B cell (primary cell): ENCODE measurements around the gene NDFIP1. TPM values are rescaled to one million over a fixed set of nuclear protein-coding genes. Genes with fewer than 3 reads are reported as not detected.

ENCODE experiments used
- ATAC-seq: fragments of 200-7000 bp; cut with Tn5 transposase; one replicate; pipeline ENCODE4 v1.10.0; 2021; ENCODE audit warnings: low read depth, mild to moderate bottlenecking, moderate number of reproducible peaks, moderate library complexity
- CTCF ChIA-PET: fragments of 350-600 bp; sonication (Branson Sonifier 250); formaldehyde crosslinking; loops from one replicate; lab custom pipeline; 2021; ENCODE audit warnings: antibody characterized with exemption, inconsistent platforms; lab: Charles Lee
- POLR2A ChIA-PET: fragments of 350-600 bp; sonication (Branson Sonifier 250); formaldehyde crosslinking; loops from one replicate; lab custom pipeline; 2021; ENCODE audit warnings: antibody characterized with exemption; lab: Charles Lee
- DNase-seq: peaks from one replicate; pipeline ENCODE4 v3.0.0; 2013
- H2AFZ ChIP-seq: 2 replicates; pipeline ENCODE4 v1.6.1; 2012; ENCODE audit warnings: mild to moderate bottlenecking, low read depth, low read length; ENCODE audit not compliant: insufficient read depth, poor library complexity, severe bottlenecking
- H3K27ac ChIP-seq, 2 donors: 1 replicate in 1 of 2; 2 replicates in 1 of 2; pipeline ENCODE4 v1.5.1; 2012 to 2013; ENCODE audit warnings: low read length in 2 of 2, mild to moderate bottlenecking in 2 of 2, moderate library complexity in 1 of 2
- H3K27me3 ChIP-seq, 4 experiments: fragments of 200-600 bp in 1 of 4; sonication (generic) in 1 of 4; replicated peaks in 1 of 4; 1 replicate in 2 of 4; 2 replicates in 2 of 4; pipeline versions ENCODE4 v1.6.1 to v1.7.0; 2013 to 2016; ENCODE audit warnings: low read length in 3 of 4, mild to moderate bottlenecking in 2 of 4, mixed read lengths in 1 of 4, moderate library complexity in 1 of 4; ENCODE audit not compliant: insufficient read depth in 4 of 4, control insufficient read depth in 3 of 4; ENCODE audit errors: control extremely low read depth in 1 of 4
- H3K36me3 ChIP-seq, 2 experiments: replicated peaks in 1 of 2; 1 replicate in 1 of 2; 2 replicates in 1 of 2; pipeline versions ENCODE4 v1.6.1 to v1.7.1; 2013; ENCODE audit warnings: low read length in 1 of 2; ENCODE audit not compliant: insufficient read depth in 2 of 2, control insufficient read depth in 1 of 2; ENCODE audit errors: control extremely low read depth in 1 of 2, extremely low read depth in 1 of 2
- H3K4me1 ChIP-seq, 2 donors: fragments of 200-600 bp in 1 of 2; sonication (generic) in 1 of 2; 1 replicate in 1 of 2; 2 replicates in 1 of 2; pipeline versions ENCODE4 v1.5.1 to v1.6.1; 2013 to 2017; ENCODE audit warnings: low read length in 2 of 2; ENCODE audit not compliant: control insufficient read depth in 2 of 2, insufficient read depth in 2 of 2
- H3K4me2 ChIP-seq: replicated peaks from 2 replicates; pipeline ENCODE3; 2012; ENCODE audit warnings: mild to moderate bottlenecking, low read depth, low read length; ENCODE audit not compliant: poor library complexity, severe bottlenecking
- H3K4me3 ChIP-seq, 5 experiments: fragments of 200-600 bp in 1 of 5; sonication (generic) in 1 of 5; 1 replicate in 3 of 5; 2 replicates in 2 of 5; pipeline versions ENCODE4 v1.5.1 to v1.7.0; 2011 to 2016; ENCODE audit warnings: low read length in 4 of 5, mild to moderate bottlenecking in 4 of 5, low read depth in 2 of 5, control low read depth in 1 of 5, moderate library complexity in 1 of 5; ENCODE audit not compliant: insufficient read depth in 1 of 5; ENCODE audit errors: control extremely low read depth in 1 of 5, extremely low read depth in 1 of 5
- H3K79me2 ChIP-seq: fragments of 200-600 bp; sonication (generic); one replicate; pipeline ENCODE4 v1.6.0; 2016; ENCODE audit warnings: low read length; ENCODE audit not compliant: control insufficient read depth, insufficient read depth
- H3K9ac ChIP-seq: fragments of 200-600 bp; sonication (generic); 2 replicates; pipeline ENCODE4 v1.6.1; 2017; ENCODE audit warnings: mild to moderate bottlenecking, low read length, moderate library complexity
- H3K9me3 ChIP-seq, 3 donors: one replicate each; pipeline versions ENCODE4 v1.6.1 to v1.7.1; 2013; ENCODE audit warnings: low read length in 2 of 3; ENCODE audit not compliant: control insufficient read depth in 2 of 3, insufficient read depth in 1 of 3; ENCODE audit errors: control extremely low read depth in 1 of 3
- H4K20me1 ChIP-seq: 2 replicates; pipeline ENCODE4 v1.6.0; 2012; ENCODE audit warnings: mild to moderate bottlenecking, low read length; ENCODE audit not compliant: insufficient read depth, control insufficient read depth, poor library complexity, severe bottlenecking
- H3K27ac Mint-ChIP-seq: one replicate; pipeline ENCODE4 v1.8.0; 2021; ENCODE audit warnings: mixed read lengths
- H3K27me3 Mint-ChIP-seq: one replicate; pipeline ENCODE4 v1.8.0; 2021; ENCODE audit warnings: mixed read lengths
- H3K4me1 Mint-ChIP-seq: one replicate; pipeline ENCODE4 v1.8.0; 2021; ENCODE audit warnings: mixed read lengths
- H3K4me3 Mint-ChIP-seq: one replicate; pipeline ENCODE4 v1.8.0; 2021; ENCODE audit warnings: mixed read lengths
- H3K9me3 Mint-ChIP-seq: one replicate; pipeline ENCODE4 v1.8.0; 2022; ENCODE audit warnings: mixed read lengths; ENCODE audit not compliant: insufficient read depth
- EZH2 ChIP-seq: IDR thresholded peaks from 2 replicates; pipeline ENCODE4 v1.6.1; 2012; ENCODE audit warnings: borderline replicate concordance, low read depth, mild to moderate bottlenecking, moderate library complexity, low read length; ENCODE audit not compliant: insufficient read depth, poor library complexity, severe bottlenecking
- WGBS: methylation state at CpG from one replicate; pipeline ENCODE4 v1.1.5; 2013; ENCODE audit warnings: missing lambda C conversion rate; ENCODE audit not compliant: insufficient coverage; 5-methylcytosine and 5-hydroxymethylcytosine counted together
- intact Hi-C: fragments of 100-400 bp; cut with micrococcal nuclease; formaldehyde crosslinking; loops from one replicate; pipeline ENCODE4 v1.10.0; 2022
- polyA plus RNA-seq: library from polyadenylated mRNA; depleted of rRNA; stranded (reverse); fragments of >200 nt; gene quantifications from 2 replicates; pipeline ENCODE4 v1.2.3, GENCODE V29; 2012
- total RNA-seq, 2 donors: library from RNA; stranded (reverse); fragments of 120-200 nt in 1 of 2; gene quantifications; 1 replicate in 1 of 2; 2 replicates in 1 of 2; pipeline versions ENCODE4 v1.2.3 to v1.2.4, GENCODE V29; 2013 to 2022
- TF ChIP-seq, protein P1 (sequence below): fragments of 200-600 bp; IDR thresholded peaks from one replicate; pipeline ENCODE4 v1.8.0; 2022; ENCODE audit warnings: antibody characterized with exemption, mild to moderate bottlenecking

NDFIP1 gene
- total and polyA plus RNA-seq, 2 donors (not counting 1 experiment from before 2014, with no cell fraction given), result 10.6 to 34.6 TPM

- H3K9me3 ChIP-seq, result no peaks in the 10 kb centered on the region
- no peaks in the 10 kb centered on the region for H3K27me3 ChIP-seq
- H3K36me3 ChIP-seq, result no peaks in the 10 kb centered on the region
- TF ChIP-seq, protein P1, sequence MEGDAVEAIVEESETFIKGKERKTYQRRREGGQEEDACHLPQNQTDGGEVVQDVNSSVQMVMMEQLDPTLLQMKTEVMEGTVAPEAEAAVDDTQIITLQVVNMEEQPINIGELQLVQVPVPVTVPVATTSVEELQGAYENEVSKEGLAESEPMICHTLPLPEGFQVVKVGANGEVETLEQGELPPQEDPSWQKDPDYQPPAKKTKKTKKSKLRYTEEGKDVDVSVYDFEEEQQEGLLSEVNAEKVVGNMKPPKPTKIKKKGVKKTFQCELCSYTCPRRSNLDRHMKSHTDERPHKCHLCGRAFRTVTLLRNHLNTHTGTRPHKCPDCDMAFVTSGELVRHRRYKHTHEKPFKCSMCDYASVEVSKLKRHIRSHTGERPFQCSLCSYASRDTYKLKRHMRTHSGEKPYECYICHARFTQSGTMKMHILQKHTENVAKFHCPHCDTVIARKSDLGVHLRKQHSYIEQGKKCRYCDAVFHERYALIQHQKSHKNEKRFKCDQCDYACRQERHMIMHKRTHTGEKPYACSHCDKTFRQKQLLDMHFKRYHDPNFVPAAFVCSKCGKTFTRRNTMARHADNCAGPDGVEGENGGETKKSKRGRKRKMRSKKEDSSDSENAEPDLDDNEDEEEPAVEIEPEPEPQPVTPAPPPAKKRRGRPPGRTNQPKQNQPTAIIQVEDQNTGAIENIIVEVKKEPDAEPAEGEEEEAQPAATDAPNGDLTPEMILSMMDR, result no peak
- no peak for TF ChIP-seq EZH2
- H3K27ac Mint-ChIP-seq, result no peak overlapping the region
- 90% methylated on average over 7 of the region's 7 CpGs for WGBS
- POLR2A ChIA-PET, result no interaction called here
- no peaks in the 10 kb centered on the region for H3K4me1 Mint-ChIP-seq
- H3K9me3 Mint-ChIP-seq, result no peaks in the 10 kb centered on the region
- ATAC-seq, result no peak
- intact Hi-C loops, result no loop called here
- H2AFZ ChIP-seq, result no peak overlapping the region
- H3K4me1 ChIP-seq, result no peaks in the 10 kb centered on the region
- H3K4me3 Mint-ChIP-seq, result no peak overlapping the region
- no peaks in the 10 kb centered on the region for H4K20me1 ChIP-seq
- peaks cover 26% of the 10 kb centered on the region for H3K27me3 Mint-ChIP-seq
- H3K4me3 ChIP-seq, result no peak overlapping the region
- no peak overlapping the region for H3K27ac ChIP-seq
- no peaks in the 10 kb centered on the region for H3K79me2 ChIP-seq
- DNase-seq, result no peak
- CTCF ChIA-PET, result no interaction called here
- no peak overlapping the region for H3K9ac ChIP-seq
- no peak overlapping the region for H3K4me2 ChIP-seq
Observed at GRCh38 chr5:142080248-142080647, 28.3 kb upstream of the NDFIP1 start.

DNA sequence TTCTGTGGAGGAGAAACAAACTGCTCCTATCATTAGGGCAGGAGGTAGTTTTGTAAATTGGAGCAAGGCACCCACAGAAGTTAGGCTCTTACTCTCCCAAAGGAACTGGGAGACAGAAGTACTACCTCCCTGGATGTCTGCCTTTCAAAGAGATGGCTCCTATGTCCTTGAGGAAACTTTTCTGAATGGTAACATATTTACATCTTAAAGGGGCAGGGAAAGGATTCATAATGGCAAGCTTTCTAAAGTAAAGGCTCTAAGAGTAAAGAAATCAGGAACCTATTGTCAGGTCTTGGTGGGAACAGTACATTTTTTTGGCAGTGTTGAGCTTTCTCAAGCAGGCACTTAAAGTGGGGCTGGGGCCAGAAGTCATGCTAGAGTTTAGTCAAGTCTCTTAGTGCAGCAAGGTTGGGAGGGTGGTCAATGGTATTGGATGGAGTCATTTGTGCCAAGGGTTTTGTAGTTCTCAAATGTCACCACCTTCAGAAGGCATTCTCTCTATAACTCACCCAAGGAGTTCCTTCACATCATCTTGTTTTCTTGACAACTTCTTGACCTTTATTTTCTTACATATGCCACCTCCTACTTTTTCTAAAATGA, 26.3 kb upstream of the NDFIP1 start:
- no peak overlapping the region for H3K4me3 Mint-ChIP-seq
- Histone ChIP-seq H3K4me1 (no peaks in the 10 kb centered on the region), H3K4me3 (no peak overlapping the region), H3K4me2 (no peak overlapping the region), H2AFZ (no peak overlapping the region), H3K27me3 (peaks cover 0 to 3% (median 0%) of the 10 kb centered on the region in 4 experiments), H3K9me3 (no peaks in the 10 kb centered on the region), H3K9ac (no peak overlapping the region), H4K20me1 (no peaks in the 10 kb centered on the region), H3K79me2 (no peaks in the 10 kb centered on the region), H3K36me3 (no peaks in the 10 kb centered on the region), H3K27ac (no peak overlapping the region)
- no peaks in the 10 kb centered on the region for H3K4me1 Mint-ChIP-seq
- ChIA-PET CTCF (no interaction called here), POLR2A (no interaction called here)
- TF ChIP-seq EZH2, result no peak
- ATAC-seq (no peak), DNase-seq (no peak)
- H3K27me3 Mint-ChIP-seq, result peaks cover 33% of the 10 kb centered on the region
- no peak overlapping the region for H3K27ac Mint-ChIP-seq
- intact Hi-C loops, result no loop called here
- no peaks in the 10 kb centered on the region for H3K9me3 Mint-ChIP-seq
